Activated T-cell treated with anti-CD3 and anti-CD28 coated beads, Interleukin-2, amount 50 U/mL, for 1 hour (primary cell): ENCODE data around the gene ERLIN1.

Experiments
- DNase-seq: peaks from one replicate; pipeline ENCODE4 v3.0.0-alpha.2; 2020

The ERLIN1 gene

GRCh38 chr10:100185364-100186252, at the start of gene ERLIN1:
Gene ERLIN1, minus strand, starts transcription at chr10:100186029. Its CDS starts 403 bp downstream, at chr10:100185626.
- DNase-seq = peak; percentile 93

- DNase-seq = no peak
Observed at GRCh38 chr10:100232101-100232500, 46.3 kb upstream of the ERLIN1 start.

GRCh38 chr10:100229819-100230422, 44.1 kb upstream of the ERLIN1 start:
- DNase-seq = no peak

- DNase-seq = no peak
Observed at GRCh38 chr10:100223879-100224278, 38.0 kb upstream of the ERLIN1 start.

GRCh38 chr10:100222529-100222928, 36.7 kb upstream of the ERLIN1 start:
- DNase-seq = no peak

- DNase-seq = no peak
Observed at GRCh38 chr10:100216006-100216405, 30.2 kb upstream of the ERLIN1 start.

- DNase-seq = no peak
Observed at GRCh38 chr10:100209303-100209702, 23.5 kb upstream of the ERLIN1 start.

- no peak for DNase-seq
Observed at GRCh38 chr10:100208276-100208675, 22.4 kb upstream of the ERLIN1 start.

- DNase-seq = no peak
Observed at GRCh38 chr10:100204370-100204769, 18.5 kb upstream of the ERLIN1 start.

GRCh38 chr10:100201549-100201948, 15.7 kb upstream of the ERLIN1 start:
- DNase-seq = no peak

- no peak for DNase-seq
Observed at GRCh38 chr10:100194711-100195110, 8.9 kb upstream of the ERLIN1 start.

GRCh38 chr10:100192350-100192749, 6.5 kb upstream of the ERLIN1 start:
- DNase-seq = no peak

GRCh38 chr10:100186253-100187212, 704 bp upstream of the ERLIN1 start:
- DNase-seq = peak; percentile 22

- no peak for DNase-seq
Observed at GRCh38 chr10:100184840-100185239, 989 bp downstream of the ERLIN1 start.

- no peak for DNase-seq
Observed at GRCh38 chr10:100184426-100184825, 1.4 kb downstream of the ERLIN1 start.

- DNase-seq = no peak
Observed at GRCh38 chr10:100183481-100183880, 2.3 kb downstream of the ERLIN1 start.

GRCh38 chr10:100182908-100183307, 2.9 kb downstream of the ERLIN1 start:
- no peak for DNase-seq

- DNase-seq = no peak
Observed at GRCh38 chr10:100182281-100182680, 3.5 kb downstream of the ERLIN1 start.

GRCh38 chr10:100175875-100176274, 10.0 kb downstream of the ERLIN1 start:
- no peak for DNase-seq

GRCh38 chr10:100174699-100175677, 10.8 kb downstream of the ERLIN1 start:
- DNase-seq = no peak

- DNase-seq = no peak
Observed at GRCh38 chr10:100173035-100173434, 12.8 kb downstream of the ERLIN1 start.

GRCh38 chr10:100172349-100172748, 13.5 kb downstream of the ERLIN1 start:
- DNase-seq = no peak
